ENCODE results near the gene TPSD1.

DNA sequence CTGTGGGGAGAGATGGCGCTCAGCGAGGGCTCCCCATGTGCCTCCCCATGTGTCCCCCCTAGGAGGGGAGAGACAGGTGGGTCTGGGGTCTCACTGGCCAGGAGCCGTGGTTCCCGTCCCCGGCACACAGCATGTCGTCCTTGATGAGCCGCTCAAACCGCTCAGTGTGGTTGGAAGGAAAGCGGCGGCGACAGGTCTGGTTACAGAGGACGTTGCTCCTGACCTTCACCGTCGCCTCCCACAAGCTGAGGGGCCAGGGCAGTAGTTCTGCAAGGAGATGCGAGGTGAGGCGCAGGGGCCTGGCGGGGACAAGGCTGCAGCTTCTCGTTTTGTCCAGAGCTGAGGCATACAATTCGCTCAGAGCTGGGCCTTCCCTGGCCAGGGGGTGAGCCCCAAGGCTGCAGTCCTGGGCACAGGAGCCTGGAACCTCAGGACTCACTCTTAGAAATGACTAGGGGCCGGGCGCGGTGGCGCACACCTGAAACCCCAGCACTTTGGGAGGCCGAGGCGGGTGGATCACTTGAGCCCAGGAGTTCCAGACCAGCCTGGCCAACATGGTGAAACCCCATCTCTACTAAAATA, 30.7 kb downstream of the TPSD1 start:
- TF ChIP-seq, protein P1, sequence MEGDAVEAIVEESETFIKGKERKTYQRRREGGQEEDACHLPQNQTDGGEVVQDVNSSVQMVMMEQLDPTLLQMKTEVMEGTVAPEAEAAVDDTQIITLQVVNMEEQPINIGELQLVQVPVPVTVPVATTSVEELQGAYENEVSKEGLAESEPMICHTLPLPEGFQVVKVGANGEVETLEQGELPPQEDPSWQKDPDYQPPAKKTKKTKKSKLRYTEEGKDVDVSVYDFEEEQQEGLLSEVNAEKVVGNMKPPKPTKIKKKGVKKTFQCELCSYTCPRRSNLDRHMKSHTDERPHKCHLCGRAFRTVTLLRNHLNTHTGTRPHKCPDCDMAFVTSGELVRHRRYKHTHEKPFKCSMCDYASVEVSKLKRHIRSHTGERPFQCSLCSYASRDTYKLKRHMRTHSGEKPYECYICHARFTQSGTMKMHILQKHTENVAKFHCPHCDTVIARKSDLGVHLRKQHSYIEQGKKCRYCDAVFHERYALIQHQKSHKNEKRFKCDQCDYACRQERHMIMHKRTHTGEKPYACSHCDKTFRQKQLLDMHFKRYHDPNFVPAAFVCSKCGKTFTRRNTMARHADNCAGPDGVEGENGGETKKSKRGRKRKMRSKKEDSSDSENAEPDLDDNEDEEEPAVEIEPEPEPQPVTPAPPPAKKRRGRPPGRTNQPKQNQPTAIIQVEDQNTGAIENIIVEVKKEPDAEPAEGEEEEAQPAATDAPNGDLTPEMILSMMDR (IDR thresholded peaks at IDR 0.05; ENCODE audit: extremely low read depth in 1 of 2, insufficient read depth in 1 of 2, low read depth in 1 of 2, low read length in 2 of 2): no peak
- TF ChIP-seq MYC (IDR thresholded peaks at IDR 0.05; ENCODE audit: low read depth, low read length) (no peak), POLR2AphosphoS5 (IDR thresholded peaks at IDR 0.05; ENCODE audit: insufficient read depth, low read depth, low read length) (no peak)

All from endothelial cell of umbilical vein (primary cell).